GM18861 (cell line): ENCODE results near the gene ACP7.
"Not testable (repeated sequence)": the region's sequence is repeated elsewhere in the genome, so short reads cannot be mapped to it uniquely, and the experiment has no call there.

Experiments
- ATAC-seq: cut with Tn5 transposase; IDR thresholded peaks from one replicate; pipeline ENCODE4 v1.9.1; 2021; ENCODE audit not compliant: unreplicated experiment

Gene ACP7, protein sequence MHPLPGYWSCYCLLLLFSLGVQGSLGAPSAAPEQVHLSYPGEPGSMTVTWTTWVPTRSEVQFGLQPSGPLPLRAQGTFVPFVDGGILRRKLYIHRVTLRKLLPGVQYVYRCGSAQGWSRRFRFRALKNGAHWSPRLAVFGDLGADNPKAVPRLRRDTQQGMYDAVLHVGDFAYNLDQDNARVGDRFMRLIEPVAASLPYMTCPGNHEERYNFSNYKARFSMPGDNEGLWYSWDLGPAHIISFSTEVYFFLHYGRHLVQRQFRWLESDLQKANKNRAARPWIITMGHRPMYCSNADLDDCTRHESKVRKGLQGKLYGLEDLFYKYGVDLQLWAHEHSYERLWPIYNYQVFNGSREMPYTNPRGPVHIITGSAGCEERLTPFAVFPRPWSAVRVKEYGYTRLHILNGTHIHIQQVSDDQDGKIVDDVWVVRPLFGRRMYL

DNA sequence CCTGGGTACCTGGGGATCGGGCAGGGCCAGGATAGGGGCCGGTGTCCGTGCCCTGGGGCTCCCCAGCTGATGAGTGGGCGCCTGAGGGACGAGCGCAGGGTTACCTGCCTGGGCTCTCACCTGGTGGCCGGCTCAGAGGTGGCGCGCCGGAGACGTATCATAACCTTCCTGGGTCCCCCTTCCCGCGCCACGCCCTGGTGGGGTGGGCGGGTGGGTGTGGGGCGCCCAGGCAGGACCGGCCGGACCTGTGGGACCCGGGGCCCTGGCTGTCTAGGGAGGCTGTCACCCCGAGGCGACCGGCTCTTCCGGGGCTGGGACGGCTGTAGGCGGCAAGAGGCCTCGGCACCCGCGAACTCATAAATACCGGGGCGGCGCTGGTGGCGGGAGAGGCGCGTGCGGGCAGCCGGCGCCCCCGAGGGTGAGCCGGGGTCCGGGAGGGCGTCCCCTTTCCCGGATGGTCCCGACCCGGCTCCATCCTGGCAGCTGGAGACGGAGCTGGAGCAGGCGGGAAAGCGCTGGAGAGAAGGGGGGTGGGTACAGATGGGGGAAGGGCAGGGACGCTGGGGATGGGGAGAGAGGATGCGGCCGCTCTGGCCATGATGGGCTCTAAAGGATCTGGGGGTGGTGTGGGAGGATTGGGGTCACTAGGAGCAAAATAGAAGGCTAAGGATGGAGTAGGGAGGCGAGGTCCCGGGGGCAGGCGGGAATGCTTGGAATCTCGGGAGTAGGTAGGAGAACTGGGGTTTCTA is at the start of gene ACP7:
Gene ACP7, plus strand, starts transcription at position 386 of the 749 bp plus-strand sequence. CDS start 902 bp downstream, outside the sequence.
- no peak for ATAC-seq

DNA sequence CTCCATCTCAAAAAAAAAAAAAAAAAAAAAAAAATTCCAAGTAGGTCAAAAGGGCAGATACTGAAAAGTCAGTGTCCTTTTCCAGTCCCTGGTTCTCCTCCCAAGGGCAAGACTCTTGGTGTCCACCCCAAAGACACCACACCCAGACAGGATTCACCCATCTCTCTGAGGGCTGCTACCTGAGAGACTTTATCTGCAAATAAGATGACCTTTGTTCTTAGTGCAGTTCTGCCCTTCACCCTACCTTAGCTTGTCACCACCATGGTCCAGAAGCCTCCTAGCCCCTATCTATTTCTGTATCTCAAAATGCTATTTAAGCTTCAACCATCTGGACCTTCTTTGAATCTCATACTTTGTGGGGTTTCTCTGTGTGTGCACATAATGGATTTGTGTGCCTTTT is 47.6 kb upstream of the ACP7 start:
- no peak for ATAC-seq

DNA sequence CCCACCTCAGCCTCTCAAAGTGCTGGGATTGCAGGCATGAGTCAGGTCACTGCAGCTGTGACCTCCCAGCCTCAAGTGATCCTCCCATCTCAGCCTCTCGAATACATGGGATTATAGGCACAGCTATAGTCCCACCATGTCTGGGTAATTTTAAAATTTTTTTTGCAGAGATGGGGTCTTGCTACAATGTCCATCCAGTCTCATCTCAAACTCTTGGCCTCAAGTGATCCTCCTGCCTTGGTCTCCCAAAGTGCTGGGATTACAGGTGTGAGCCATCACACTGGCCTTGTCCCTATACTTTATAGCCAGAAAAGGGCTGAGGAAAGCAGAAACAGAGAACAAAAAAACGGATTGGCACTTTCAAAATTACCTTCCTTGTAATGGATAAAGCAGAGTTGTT is 47.0 kb upstream of the ACP7 start:
- no peak for ATAC-seq

DNA sequence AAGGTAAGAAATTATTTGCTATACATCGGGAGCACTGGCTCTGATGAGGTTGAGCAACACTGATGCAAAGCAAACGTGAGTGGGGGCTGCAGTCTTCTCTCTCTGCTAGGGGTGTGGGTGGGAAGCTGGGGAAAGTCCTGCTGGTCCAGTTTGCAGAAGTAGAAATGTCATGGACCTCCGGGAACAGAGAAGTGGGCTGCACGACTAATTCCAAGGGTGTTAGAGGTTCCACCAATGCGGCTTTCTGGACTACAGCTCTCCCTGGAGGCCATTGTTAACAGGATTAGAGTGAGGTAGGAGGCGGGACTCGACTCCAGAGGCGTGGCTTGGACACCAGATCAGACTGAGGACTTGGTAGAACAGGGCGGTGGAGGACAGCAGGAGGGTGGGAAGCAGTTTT is 46.1 kb upstream of the ACP7 start:
- ATAC-seq = no peak

DNA sequence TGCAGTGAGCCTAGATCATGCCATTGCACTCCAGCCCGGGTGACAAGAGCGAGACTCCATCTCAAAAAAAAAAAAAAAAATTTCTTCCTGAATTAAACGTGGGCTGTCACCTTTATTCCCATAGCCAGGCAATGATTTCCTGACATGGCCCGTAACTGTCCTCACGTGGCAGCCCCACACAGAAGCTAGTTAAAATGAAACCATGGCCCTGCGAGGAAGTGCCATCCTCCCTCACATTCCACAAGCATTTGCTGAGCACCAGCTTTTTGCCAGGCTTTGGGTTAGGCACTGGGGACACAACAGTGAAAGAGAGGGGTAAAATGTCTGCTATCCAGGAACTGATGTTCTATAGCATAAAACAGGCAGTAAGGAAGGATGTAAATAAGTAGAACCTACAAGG is 38.7 kb upstream of the ACP7 start:
- ATAC-seq = no peak

DNA sequence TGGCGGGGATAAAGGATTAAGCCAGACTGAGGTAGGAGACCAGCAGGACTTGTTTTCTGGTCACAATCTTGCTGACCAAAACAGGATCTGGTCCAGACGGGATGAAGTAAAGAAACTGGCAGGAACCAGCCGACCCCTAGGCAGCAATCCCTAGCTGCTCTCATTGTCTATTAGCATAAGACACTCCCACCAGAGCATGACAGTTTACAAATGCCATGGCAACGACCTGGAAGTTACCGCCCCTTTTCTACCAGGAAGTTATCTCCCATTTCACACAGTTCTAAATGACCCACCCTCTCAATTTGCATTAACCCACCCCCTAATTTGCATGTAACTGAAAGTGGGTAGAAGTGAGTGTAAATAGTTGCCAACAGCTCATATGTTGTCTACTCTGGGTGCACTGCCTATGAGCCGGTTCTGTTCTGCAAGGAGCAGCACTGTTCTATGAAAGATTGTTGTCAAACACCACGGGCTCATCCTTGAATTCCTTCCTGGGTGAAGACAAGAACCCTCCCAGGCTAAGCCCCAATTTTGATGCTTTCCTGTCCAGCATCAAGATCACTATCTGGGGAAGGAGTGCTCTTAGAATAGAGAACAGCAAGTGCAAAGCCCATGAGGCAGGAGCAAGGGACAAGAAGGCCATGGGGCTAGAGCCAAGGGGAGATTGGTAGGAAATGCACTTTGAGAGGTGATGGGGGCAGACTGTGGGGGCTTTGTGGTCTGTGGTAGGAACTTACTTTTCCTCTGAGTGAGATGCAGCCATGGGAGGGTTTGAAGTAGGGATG is 37.9 kb upstream of the ACP7 start:
- no peak for ATAC-seq

DNA sequence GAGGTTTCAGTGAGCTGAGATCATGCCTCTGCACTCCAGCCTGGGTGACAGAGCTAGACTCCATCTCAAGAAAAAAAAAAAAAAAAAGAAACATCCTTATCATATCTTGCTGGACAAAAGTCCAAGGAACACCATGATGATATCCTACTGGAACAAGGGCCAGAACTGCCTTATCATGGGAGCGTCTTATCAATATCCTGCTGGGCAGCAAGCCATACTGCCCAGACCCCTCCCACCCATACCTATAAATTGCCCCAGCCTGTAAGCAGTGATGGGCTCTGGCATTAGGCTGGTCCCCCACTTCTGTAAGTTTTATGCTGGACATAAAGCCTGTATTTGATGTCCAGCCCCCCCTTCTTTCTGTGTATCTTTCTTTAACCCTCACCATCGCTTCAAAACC is 37.1 kb upstream of the ACP7 start:
- ATAC-seq = no peak

DNA sequence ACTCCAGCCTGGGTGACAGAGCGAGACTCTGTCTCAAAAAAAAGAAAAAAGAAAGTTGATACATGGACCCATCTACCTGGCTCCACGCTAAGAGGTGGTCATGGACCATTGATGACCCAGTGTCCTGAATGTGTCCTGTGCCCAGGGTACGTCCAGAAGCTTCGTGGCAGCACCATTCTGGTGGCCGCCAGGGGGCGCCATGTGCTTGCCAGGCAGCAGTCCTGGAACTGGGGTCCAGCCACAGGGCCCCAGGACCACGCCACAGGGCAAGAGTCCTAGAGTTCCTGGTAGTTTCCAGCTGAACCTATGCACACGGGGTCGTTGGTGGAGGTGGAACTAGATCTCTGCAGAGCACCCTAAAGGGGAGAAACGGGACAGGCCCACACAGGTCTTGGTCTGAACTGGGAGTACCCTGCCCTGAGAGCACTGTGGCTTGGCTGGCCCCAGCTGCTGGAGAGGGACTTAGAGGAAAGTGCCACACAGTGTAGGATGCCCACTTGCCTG is 31.9 kb upstream of the ACP7 start:
- no peak for ATAC-seq

DNA sequence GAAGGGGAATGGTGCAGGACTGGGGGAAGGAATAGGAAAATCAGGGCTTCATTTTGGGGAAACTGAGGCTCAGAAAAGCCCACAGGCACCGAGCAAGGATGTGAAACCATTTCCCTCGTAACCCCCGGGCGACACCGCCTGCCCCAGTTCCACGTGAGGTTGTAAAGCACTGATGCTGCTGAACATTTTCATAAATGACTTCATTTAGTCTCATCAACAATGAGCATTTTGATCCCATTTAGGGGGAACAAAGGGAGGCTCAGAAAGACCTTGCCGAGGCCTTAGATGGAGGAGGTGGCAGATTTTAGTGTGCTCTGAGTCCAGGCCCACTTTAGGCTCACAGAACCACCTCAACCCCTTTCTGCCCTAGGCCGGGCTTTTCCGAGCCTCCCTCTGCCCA is 31.3 kb upstream of the ACP7 start:
- ATAC-seq = no peak

DNA sequence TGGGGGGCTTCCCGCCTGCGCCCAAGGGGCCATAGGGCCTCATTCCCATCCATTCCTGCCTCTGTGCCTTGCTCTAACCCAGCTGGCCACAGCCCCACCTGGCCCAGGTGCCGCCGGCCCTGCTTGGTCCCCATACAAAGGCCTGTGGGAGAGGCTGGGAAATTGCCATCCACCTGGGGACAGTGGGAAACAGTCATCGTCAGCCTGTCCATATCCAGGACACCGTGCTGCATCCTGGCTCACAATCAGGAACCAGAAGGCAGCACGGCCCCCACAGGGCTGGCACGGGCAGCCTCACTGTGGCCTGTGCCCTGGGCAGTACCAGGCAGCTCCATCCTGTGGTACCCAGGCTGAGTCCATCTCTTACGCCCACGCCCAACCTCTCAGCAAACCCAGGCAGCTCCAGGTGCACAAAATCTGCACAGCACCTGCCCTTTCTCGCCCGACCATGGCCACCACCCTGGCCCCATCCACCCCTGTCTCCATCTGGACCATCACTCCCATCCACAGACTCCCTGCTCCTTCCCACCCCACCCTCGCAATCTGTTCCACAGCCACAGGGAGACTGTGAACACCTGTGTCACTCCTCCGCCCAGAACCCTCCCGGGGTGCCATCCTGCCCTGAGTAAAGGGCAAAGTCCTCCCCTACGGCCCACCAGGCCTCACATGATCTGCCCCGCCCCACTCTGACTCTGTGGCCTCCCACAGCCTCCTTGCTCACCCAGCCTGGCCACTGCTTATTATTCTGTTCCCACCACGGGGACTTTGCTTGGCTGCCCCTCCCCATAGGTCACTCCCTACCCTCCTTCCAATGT is 30.7 kb upstream of the ACP7 start:
- no peak for ATAC-seq

DNA sequence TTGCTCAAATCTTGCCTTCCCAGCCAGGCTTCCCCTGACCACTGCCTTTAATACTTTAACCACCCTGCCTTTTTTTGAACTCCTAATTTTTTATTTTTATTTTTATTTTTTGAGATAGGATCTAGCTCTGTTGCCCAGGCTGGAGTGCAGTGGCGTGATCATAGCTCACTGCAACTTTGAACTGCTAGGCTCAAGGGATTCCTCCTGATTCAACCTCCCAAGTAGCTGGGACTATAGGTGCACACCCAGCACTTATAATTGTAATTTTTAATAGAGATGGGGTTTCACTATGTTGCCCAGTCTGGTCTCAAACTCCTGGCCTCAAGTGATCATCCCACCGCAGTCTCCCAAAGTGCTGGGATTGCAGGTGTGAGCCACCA is 30.1 kb upstream of the ACP7 start:
- no peak for ATAC-seq

DNA sequence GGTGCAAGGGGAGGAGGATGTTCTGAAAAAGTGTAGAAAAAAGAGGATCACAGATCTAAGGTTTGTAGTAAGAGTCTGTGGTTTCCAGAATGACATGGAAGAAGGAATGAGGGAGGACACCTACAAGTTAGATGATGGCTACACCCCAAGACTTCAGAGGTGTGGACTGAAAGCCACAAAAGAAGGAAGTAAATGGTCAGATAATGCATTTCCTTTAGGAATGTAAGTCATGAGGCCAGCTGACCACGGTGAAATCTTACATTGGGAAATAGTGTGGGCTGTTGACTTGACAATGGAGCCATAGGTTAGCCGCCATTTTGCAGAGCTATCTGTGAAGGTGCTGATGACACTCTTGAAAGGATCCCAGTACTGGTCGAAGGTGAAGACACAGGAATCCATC is 26.6 kb upstream of the ACP7 start:
- no peak for ATAC-seq

DNA sequence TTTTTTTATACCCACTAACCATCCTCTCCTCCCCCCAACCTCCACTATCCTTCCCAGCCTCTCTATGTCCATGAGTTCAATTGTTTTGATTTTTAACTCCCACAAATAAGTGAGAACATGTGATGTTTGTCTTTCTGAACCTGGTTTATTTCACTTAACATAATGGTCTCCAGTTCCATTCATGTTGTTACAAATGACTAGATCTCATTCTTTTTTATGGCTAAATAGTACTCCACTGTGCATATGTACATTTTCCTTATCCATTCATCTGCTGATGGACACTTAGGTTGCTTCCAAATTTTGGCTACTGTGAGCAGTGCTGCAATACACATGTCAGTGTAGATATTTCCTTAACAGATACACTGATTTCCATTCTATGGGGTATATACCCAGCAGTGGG is 24.9 kb upstream of the ACP7 start:
- no peak for ATAC-seq

DNA sequence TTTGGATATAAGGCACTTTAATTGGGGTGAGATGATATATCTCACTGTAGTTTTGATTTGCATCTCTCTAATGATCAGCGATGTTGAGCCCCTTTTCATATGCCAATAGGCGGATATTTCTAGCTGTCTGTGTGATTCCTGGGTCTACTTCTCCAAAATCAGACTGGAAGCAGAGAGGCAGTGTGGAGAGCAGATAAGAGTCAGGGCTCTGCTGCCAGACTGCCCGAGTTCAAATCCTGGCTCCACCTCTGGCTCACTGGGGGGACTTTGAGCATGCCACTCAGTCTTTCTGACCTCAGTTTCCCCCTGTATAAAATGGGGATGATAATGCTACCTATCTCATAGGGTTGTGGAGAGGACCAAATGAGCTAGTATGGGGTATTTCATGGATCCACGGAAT is 24.0 kb upstream of the ACP7 start:
- no peak for ATAC-seq

DNA sequence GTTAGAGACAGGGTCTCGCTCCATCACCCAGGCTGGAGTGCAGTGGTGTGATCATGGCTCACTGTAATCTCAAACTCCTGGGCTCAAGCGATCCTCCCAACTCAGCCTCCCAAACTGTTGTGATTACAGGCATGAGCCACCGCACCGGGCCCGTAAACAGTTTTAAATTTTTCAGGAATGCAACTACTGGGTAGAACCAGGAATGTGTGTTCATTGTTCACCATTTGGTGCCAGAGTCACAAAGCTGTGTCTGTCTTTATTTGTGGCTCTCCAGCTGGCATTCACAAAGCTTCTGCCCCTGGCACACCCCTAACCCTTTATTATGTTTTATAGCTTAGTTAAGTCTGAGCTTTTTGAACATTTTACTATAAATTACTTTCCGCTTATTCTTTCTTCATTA is 19.8 kb upstream of the ACP7 start:
- no peak for ATAC-seq

DNA sequence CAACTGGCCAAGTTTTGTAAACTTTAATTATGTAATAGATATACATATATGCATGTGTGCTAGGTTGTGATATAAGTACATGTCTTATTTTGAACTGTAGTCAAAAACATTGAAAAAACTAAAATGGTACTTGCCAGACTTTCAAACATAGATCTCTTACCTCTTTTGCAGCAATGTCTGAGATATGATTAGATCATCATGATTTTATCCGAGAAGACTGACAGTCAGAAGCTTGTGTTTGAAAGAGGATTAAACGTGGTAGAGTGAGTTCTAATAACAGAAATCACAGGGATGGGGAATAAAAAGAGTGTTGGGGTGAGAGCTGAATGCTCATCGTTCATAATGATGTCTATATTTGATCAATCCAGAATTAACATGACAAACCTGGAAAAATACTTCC is 18.2 kb upstream of the ACP7 start:
- ATAC-seq = no peak

DNA sequence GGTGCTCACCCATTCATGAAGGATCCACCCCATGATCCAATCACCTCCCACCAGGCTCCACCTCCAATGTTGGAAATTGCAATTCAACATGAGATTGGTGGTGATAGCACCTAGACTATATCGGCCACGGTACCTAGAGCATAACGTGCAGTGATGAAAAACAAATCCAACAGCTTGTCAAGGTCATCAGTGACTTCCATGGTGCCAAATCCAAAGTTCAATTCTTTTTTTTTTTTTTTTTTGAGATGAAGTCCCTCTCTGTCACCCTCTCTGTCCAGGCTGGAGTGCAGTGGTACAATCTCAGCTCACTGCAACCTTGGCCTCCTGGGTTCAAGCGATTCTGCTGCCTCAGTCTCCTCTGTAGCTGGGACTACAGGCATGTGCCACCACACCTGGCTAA is 17.1 kb upstream of the ACP7 start:
- ATAC-seq = no peak

DNA sequence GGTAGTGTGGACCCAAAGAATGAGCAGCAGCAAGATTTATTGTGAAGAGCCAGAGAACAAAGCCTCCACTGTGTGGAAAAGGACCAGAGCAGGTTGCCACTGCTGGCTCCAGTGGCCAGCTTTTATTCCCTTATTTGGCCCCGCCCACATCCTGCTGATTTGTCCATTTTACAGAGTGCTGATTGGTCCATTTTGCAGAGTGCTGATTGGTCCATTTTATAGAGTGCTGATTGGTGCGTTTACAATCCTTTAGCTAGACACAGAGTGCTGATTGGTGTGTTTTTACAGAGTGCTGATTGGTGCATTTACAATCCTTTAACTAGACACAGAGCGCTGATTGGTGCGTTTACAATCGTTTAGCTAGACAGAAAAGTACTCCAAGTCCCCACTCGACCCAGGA is 15.9 kb upstream of the ACP7 start:
- not testable (repeated sequence) for ATAC-seq

DNA sequence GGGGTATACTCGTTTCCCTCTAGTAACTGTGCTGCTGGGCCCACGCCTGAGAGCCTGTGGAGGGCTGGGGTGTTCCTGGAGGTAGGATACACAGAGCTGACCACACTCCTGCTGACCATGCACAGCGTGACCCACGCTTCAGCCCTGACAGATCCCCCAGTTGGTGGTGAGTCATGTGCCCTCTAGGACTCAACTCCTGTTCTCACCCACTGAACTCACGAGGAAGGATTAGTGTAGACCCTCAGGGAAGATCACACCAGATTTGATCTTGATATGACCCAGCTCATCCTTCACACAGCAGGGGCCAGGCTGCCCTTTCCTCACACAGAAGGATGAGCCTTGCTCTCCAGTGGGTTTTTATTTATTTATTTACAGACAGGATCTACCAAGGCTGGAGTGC is 13.3 kb upstream of the ACP7 start:
- ATAC-seq = no peak

DNA sequence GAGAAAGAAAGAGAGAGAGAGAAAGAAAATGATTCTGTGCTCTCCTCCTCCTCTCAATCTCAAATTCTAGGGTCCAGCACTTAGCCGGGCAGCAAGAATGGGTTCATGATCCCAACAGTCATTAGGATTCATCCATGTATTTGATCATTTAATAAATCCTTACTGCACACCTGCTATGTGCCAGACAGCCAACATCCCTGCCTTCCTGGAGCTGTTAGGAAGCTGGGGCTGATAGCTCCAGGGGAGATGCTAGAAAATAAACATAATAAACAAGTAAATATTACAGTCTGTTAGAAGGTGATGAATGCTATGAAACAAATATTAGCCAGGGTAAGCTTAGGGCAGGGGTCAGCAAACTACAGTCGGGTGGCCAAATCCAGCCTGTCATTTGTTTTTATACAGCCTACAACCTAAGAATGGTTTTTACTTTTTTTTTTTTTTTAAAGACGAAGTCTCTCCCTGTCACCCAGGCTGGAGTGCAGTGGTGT is 9.9 kb upstream of the ACP7 start:
- no peak for ATAC-seq

DNA sequence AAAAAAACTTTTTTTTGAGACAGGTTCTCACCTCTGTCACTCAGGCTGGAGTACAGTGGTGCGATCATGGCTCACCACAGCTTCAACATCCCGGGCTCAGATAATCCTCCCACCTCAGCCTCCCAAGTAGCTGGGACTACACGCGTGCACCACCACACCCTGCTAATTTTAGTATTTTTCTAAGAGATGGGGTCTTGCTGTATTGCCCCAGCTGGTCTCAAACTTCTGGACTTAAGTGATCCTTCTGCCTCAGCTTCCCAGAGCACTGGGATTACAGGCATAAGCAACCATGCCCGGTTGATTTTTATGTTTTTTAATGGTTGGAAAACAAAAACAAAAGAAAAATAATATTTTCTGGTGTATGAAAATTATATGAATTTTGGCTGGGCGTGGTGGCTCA is 9.2 kb upstream of the ACP7 start:
- ATAC-seq = no peak
